HG02943 (cell line): Measurements from ENCODE around the gene PDE5A.

Source experiments
- ATAC-seq: cut with Tn5 transposase; IDR thresholded peaks from one replicate; pipeline ENCODE4 v1.9.1; 2021; ENCODE audit warnings: mild to moderate bottlenecking, low read depth, moderate library complexity; ENCODE audit not compliant: unreplicated experiment

PDE5A gene

DNA sequence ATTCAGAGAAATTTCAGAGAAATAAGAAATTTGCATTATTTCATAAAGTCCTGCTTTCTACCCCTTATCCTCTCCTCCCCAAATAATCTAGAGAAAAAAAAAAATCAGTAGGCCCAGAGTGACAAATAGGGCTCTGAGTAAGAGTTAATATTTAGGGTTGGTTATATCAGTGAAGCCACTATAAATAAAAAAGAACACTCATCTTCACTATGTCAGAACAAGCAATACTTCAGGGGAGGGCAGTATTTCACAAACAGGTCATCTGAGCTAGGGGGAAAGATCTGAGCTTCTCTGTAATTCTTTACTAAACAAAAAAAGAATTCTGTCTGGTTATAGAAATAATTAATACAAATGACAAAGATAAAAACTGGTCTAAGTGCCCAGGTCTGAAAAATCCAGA, 39.4 kb downstream of the PDE5A start:
- no peak for ATAC-seq

DNA sequence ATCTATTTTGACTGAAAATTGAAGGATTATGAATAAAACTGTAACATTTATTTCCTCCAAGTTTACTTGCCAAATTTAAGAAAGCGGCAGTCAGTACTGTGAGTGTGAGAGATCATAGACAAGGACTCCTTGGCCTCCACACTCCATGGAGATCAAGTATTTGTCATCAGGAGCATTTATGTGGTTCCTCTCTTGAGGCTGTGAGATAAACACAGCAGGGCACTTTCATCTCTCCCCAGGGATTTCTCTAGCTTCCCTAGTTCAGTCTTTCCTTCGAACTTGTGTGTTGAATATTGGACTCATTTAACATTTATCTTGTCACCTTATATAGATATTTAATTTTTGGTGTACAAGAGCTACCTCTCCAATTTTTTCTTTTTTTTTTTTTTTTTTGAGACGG, 40.8 kb downstream of the PDE5A start:
- ATAC-seq = no peak

DNA sequence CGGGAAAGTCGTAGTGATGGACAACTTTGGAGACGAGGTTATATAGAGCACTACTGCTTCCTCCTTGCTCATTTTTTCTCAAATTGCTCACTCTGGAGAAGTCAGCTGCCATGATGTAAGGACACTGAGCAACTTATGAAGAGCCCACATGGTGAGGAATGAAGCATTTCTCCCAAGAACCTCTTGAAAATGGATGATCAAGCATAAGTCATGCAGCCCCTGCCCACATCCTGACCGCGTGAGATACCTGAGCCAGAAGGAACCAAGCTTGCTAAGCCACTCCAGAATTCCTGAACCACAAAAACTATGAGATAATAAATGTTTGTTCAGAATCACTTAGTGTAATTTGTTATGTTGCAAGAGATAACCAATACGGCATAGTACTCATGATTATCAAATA, 42.8 kb downstream of the PDE5A start:
- no peak for ATAC-seq

DNA sequence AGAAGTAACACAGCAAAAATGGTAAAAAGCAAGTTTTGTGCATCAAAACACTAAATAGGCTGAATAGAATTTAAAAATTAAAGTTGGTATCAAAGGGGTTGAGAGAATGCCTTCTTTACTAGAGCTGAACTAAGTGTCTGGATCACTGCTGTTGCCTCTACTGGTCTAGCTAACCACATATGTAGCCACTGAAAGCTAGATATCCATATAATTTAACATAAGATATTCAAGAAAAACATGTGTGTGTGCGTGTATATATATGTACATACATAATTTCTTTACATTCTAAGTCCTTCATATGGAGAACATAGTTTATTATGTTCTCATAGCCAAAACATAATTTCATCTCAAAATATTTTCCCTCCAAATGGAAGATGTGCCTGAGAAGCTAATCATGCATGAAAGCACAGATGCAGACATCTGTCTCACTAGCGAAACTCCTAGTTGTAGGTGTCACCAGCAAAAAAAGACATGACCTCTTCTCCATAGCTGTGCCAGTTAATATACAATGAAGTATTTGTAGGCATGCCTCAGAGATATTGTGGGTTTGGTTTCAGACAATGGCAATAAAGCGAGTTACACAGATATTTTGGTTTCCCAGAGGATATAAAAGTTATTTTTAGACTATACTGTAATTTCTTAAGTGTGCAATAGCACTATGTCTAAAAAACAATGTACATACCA, 47.3 kb downstream of the PDE5A start:
- no peak for ATAC-seq

DNA sequence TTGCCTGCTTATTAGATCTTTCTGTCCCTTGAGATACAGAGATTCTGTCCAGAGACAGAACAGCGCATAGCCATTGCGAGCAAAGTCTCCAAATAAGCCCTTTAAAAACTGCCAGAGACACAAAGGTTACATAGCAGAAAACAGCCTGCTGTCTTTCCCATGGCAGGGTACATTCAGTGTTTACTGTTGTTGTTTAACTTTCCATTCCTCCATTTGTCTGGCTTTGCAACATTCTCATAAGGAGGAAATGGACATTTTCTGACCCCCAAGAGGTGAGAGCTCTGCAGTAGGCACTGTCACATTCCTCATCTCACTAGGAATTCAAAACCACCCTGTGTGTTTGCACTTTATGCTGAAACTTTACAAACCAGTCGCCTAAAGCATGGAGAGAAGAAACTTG, 48.3 kb downstream of the PDE5A start:
- ATAC-seq = no peak

DNA sequence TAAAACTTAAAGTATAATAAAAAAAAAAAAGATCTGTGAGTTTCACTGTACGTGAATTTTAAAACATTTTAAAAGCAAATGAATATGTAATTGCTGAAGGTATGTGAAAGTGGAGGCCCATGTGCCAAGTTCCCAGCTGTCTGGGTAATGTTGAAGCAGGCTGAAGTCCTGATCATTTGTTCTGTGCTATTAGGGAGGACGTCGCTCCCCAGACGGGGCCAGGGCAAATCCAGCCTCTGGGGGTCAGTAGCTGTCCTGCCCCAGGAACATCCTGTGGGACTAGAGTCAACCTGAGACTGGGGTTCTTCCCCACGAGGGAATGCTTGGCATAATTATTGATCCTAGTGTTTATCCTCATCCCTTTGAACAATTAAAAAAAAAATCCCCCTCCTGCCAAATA, 48.8 kb downstream of the PDE5A start:
- ATAC-seq = no peak

DNA sequence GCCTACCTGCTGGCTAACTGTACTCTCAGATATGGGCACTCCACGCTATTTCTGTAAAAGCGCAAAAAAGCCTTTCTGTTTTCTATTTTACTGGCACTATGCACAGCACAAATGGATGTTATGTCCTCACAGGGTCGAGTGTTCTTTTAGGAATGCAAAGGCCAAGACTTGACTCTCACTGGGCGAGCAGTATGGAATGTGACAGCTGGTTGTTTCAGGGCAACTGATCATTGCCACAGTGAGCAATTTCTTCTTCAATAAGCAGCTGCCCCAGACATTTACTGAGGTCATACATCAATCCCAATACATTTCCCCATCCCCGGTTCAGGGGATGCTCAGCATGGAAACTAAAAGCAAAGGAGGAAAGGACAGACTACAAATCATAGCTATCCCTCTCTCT, 58.2 kb downstream of the PDE5A start:
- no peak for ATAC-seq

DNA sequence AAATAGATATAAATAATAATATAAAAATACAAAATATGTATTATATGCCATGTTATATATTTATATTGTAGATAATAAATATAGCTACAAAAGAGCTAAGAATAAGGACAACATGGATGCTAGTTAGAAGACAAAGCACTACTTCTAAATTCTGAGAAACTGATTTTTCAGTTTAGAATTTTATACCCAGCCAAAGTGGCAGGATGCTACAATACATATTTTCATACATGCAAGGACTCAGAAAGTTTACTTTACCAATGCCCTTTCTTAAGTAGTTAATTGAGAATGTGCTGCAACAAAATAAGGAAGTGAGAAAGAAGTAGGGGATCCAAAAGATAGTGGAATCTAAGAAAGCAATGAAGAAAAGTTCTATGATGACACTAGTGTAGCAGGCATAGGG, 64.5 kb downstream of the PDE5A start:
- ATAC-seq = no peak

DNA sequence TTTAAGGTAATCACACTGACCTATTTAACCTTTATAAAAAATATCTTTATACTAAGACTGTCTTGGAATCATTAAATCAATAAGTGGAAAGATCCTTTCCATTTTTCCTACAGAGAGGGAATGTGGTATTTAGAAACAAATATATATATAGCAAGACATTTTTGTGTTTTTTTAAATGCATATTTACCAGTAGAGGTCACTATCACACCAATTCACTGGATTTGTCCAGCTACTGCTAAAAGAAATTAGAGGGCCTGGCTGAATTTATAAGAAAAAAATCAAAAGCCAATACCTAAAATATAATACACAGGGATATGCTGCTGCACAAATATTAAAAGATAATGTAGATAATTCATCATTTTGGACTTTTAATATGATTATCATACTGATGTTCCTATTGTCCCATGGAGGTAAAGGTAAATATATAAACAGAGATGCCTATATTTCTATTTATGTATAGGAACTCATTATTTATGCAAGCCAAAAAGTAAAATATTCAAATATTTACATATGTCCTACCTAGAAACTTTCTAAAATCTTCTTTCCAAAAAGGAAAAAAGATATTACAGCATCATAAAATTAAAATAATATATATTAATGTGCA, 69.5 kb downstream of the PDE5A start:
- ATAC-seq = no peak

DNA sequence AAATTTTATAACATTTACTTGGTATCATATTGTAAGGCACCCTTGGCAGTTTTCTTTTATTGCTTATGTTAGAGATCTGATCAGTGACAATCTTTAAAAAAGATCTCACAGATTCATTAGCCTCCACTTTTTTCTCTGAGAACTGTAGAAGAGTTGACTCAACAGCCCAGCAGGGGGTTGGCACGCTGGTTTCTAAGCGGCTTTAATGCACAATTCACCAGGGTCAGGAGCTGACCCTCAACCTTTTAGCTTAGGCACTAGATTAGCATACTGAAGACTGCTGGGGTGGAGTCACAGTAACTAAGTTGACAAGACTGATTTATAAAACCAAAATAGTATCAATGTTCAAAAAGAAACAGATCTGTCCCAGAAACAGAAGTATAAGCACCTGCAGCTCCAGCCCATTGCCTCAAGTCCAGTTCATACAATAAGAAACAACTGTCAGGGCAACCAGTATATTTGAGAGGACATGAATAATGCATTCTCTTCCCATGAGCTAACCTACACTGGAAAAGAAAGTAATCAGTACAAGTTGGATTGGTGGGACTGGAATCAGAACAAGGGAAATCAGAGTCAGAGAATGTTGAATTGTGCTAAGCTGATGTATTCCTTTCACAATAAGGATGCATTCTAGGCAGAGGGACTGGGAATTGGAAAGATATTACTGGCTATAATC, 77.6 kb downstream of the PDE5A start:
- ATAC-seq = no peak

DNA sequence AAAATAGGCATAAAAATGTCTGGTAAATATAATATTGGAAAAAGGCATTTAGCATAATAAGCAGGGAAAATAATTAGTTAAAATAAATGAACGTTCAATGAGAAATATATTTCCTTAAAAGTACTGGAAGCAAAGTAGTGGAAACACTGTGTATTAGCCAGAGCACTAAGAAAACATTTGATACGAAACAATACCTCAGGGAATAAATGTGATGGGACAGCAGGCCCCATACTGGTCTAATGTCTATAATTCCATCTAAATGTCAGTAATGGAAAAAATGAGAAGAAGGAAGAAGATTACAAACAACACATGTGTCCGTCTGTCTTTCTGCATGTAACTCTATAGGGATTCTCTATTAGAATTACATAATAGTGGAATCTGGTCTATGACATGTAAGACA, 79.0 kb downstream of the PDE5A start:
- no peak for ATAC-seq

DNA sequence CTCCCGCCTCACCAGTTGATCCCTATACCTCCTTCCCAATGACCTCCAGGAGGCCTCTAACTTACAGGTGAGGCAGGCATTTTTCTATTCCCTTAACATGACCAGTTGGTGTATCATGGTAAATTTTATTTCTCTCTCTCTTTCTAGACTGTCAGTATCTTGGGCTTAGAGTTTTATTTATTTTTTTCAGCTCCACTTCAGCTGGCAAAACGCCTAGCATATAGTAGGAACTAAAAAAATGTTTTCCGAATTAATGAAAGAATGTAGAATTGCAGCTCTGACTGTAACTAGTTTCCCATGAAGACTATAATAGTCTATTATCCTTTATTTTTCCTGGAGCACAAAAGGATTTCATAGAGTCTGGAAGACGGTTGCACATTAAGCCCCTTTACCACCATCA, 84.8 kb downstream of the PDE5A start:
- no peak for ATAC-seq

DNA sequence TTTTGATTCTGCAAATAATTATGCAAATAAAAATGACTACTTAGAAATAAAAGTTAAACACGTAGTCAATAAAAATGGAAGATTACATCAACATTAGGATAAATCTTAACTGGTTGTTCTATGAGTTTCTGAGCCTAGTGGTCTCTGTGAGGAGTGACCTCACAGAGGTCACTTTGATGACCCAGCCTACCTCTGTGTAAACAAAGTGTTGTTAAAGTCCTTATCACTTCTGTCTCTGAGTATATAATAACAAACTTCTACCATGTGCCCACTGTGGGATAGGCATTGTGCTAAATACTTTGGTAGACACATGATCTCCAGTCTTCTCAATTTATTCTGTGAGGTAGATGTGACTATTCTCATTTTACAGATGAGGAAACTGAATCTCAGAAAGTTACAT, 85.4 kb downstream of the PDE5A start:
- no peak for ATAC-seq

DNA sequence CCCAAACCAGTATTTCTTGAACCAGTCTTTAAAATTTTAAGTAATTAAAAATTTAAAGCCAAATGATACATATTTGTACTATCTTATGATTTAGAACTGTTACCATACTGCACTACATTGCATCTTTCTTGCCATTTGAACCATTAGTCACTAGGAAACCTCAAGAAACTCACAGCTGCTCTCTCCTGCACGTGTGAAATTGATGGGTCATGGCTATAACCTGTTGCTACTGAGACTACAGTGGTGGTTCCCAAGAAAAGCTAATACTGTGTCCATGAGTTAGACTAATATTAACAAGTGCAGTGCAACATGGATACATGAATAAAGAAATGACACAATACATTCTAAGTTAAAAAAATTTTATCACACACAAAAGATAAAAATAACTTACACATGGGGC, 88.4 kb downstream of the PDE5A start:
- ATAC-seq = no peak

DNA sequence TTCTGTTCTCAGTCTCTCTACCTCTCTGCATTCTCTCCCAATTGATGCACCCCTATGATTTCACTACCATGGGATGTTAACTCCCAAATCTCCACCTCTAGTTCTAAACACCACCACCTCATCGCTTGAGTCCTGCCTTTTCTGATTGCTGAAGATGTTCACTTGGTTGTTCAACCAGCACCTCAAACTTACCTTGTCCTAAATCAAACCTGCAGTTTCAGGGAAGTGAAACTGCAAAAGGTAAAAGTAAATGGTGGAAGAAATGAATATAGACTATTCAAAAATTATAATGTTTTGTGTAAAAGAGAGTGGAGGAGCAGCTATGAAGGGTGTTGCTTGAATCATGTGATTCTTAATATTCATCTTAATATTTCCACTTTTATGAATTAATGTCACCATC, 91.0 kb downstream of the PDE5A start:
- ATAC-seq = no peak

DNA sequence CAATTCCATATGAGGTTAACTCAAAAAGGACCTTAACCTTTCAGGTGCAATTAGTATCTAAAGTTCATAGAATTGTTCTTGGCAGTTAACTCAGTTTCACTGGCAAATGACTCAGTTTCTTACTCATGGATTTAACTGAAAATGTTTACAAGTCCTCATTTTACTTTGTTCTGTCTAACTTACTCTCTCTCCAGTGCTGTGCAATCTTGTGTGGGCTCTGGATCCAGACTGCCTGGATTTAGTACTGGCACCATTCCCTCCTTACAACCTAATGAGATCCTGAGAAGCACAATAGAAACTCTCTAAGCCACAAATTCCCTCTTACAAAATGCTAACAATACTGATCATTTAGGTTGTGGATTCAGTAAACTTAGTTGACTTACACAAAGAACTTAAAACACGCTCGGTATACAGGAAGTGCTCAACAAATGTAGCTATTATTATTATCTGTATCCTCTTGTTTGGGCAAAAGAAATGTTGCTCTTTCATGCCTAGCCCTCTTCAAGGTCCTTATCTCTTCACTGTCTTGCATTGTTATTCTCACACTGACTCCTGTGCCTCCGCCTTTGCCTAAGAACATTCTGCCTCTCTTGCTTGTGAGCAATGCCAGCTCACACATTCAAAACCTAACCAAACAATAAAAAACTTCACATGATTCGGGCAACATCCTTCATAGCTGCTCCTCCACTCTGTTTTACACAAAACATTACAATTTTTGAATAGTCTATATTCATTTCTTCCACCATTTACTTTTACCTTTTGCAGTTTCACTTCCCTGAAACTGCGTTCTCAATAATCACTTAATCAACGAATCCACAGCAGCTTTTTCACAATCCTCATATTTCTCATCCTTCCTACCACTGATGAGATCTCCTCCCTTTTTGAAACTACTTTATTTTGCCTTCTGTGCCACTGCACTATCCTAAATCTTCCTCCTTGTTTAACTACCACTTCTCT, 91.8 kb downstream of the PDE5A start:
- ATAC-seq = no peak

DNA sequence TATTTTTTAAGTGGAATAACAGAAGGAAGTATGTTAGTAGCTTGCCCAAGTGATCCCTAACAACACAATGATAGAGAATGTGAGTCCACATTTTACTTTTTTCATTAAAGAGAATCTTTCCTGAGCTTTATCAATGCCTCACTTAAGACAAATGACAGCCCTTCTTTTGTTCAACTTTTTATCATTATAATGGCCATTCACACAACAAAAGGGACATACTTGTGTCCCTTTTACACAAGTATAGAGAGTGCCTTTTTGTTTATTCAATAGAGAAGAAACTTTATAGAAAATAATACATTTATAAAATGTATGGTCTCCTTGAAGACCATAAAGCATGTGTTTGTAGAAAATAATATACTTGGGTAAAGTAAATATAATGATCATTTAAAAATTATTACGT, 96.3 kb downstream of the PDE5A start:
- ATAC-seq = no peak

DNA sequence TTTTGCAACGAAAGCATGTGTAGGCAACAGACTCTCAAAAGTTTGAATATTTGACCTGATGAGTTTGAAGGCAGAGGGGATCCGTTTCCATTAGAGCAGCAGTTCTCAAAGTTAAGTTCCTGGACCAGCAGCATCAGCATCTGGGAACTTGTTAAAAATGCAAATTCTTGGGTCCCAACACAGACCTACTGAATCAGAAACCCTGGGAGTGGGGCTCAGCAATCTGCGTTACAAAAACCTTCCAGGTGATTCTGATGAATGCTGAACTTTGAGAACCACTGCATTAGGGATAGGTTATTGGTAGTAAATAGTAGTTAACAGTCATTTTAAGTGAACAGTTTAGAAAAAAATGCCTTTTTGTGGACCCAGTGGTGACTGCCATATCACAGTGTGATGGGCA, 98.8 kb downstream of the PDE5A start:
- ATAC-seq = no peak

DNA sequence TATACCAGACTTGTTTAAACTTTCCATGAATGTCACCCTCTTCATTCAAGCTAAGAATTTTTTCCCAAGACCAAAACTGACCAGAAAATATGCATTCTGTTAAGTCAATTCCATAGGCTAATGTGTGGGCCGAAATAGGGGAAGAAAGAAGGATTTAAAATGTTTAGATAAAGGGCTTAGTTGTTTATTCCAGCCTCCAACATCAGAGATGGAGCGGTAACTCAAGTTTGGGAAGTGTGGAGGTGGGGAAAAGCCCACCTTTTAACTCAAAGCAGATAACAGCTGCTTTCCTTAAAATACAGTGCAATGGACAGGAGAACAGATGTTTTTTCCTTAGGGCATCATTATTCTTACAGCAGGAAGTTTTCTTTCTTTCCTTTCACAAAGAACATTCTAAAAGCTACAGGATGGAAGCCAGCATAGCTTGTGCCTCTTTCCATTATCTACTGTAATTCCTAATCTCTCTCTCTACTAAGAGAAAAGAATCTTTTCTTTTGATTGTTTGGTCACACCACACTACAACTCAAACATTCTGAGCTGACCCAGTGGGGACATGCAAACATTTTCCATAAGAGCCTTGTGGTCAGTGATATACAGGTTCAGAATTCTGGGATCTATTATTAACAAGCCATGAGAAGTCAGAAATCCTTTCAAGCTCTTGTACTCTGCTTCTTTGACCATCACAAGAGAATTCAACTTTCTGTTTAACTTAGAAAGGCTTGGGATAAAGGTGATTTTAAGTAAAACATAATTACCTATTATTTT, 101.6 kb downstream of the PDE5A start:
- no peak for ATAC-seq
